Psoas muscle (tissue), 8 donors: Measurements from ENCODE around the gene PLXNB3. TPM values are rescaled to one million over a fixed set of nuclear protein-coding genes. Genes with fewer than 3 reads are reported as not detected.

ENCODE experiments used
- ATAC-seq, 4 donors: fragments of 200-7000 bp; cut with Tn5 transposase; one replicate each; pipeline ENCODE4 v1.9.1; 2020; ENCODE audit warnings: moderate library complexity in 3 of 4, mild to moderate bottlenecking in 2 of 4
- DNase-seq, 2 donors: peaks; one replicate each; pipeline ENCODE4 v3.0.0-alpha.2; 2020
- H3K27ac ChIP-seq: fragments of 200-600 bp; one replicate; pipeline ENCODE4 v1.8.0; 2022
- H3K27me3 ChIP-seq, 3 donors: fragments of 200-600 bp in 1 of 3; one replicate each; pipeline versions ENCODE4 v1.6.1 to v1.8.0; 2013 to 2022; ENCODE audit warnings: low read length in 2 of 3, mild to moderate bottlenecking in 2 of 3, moderate library complexity in 1 of 3; ENCODE audit not compliant: insufficient read depth in 3 of 3
- H3K36me3 ChIP-seq, 2 donors: fragments of 200-600 bp in 1 of 2; one replicate each; pipeline versions ENCODE4 v1.6.1 to v1.8.0; 2013 to 2022; ENCODE audit warnings: low read depth in 1 of 2, mild to moderate bottlenecking in 1 of 2, moderate library complexity in 1 of 2; ENCODE audit not compliant: insufficient read depth in 1 of 2
- H3K4me1 ChIP-seq: fragments of 200-600 bp; one replicate; pipeline ENCODE4 v1.8.0; 2022
- H3K4me3 ChIP-seq: fragments of 200-600 bp; one replicate; pipeline ENCODE4 v1.8.0; 2022; ENCODE audit warnings: mild to moderate bottlenecking
- H3K9me3 ChIP-seq: fragments of 200-600 bp; one replicate; pipeline ENCODE4 v1.8.0; 2022
- CTCF ChIP-seq: fragments of 200-600 bp; IDR thresholded peaks from one replicate; pipeline ENCODE4 v1.8.0; 2022; ENCODE audit warnings: antibody characterized with exemption
- WGBS, 3 donors: extraction: QIAGEN DNeasy Blood & Tissue Kit; methylation state at CpG; one replicate each; pipeline versions ENCODE4 v1.1.6 to v1.1.7; 2013; 5-methylcytosine and 5-hydroxymethylcytosine counted together
- intact Hi-C, 2 donors: fragments of 100-400 bp; cut with DNase I; formaldehyde crosslinking; loops; one replicate each; pipeline versions ENCODE4 v1.11.0 to v1.14.2; 2022
- polyA plus RNA-seq, 3 donors: library from polyadenylated mRNA; stranded (reverse); fragments of 200-250 nt; gene quantifications; one replicate each; pipeline ENCODE4 v1.2.3, GENCODE V29; 2013
- total RNA-seq, 4 donors: library from RNA; stranded (reverse); fragmentation: NEBNext Ultra II Directional in 2 of 4; extraction: Animal tissue kit (Norgen Biotek cat#: 25700) in 2 of 4; gene quantifications; one replicate each; pipeline versions ENCODE4 v1.2.1 to v1.2.4, GENCODE V29; 2021 to 2023
- donor health status: healthy with polysubstance abuse.
- donor health status: DM: no; HTN: no; CAD: no; lungs with moderate emphysema.
- donor health status: Bipolar disorder and iron deficiency.
- donor health status: healthy.
- donor health status: DM: yes; HTN: yes; CAD: no.
- donor health status: DM: no; HTN: no; CAD: no.
- donor health status: DM: no; HTN: no; CAD: no.
- donor health status: DM: yes; HTN: yes; CAD: no.

The PLXNB3 gene
- total and polyA plus RNA-seq, 7 donors: 0.13 to 1.5 (median 0.35) TPM

GRCh38 chrX:153719701-153720100, 44.3 kb upstream of the PLXNB3 start:
- WGBS, 3 donors: 77 to 94% (median 89%) methylated on average over 2 of the region's 2 CpGs
- Histone ChIP-seq H3K27ac (no peak overlapping the region), H3K9me3 (no peaks in the 10 kb centered on the region), H3K27me3 (no peaks in the 10 kb centered on the region), H3K4me1 (peaks cover 11% of the 10 kb centered on the region), H3K36me3 (peaks cover 3 to 53% of the 10 kb centered on the region in 2 donors), H3K4me3 (no peak overlapping the region)
- no peak for ATAC-seq
- DNase-seq: no peak
- TF ChIP-seq CTCF: no peak
- intact Hi-C loops: no loop called here

- DNase-seq: no peak
- Histone ChIP-seq H3K27me3 (peaks cover 0 to 4% (median 0%) of the 10 kb centered on the region in 3 donors), H3K4me1 (peaks cover 29% of the 10 kb centered on the region), H3K9me3 (no peaks in the 10 kb centered on the region), H3K36me3 (peaks cover 3 to 32% of the 10 kb centered on the region in 2 donors), H3K27ac (peak overlapping the region; percentile 85), H3K4me3 (peak overlapping the region; percentile 64)
- intact Hi-C loops: no loop called here
- TF ChIP-seq CTCF: no peak
- ATAC-seq: no peak
- 49 to 64% (median 56%) methylated on average over 10 to 12 of the region's 12 CpGs for whole genome bisulfite sequencing, 3 donors
Observed at GRCh38 chrX:153722704-153723350, 41.2 kb upstream of the PLXNB3 start.

- ATAC-seq (no peak), DNase-seq (peak in 1 of 2 donors; percentile 63)
- Histone ChIP-seq H3K4me1 (peaks cover 36% of the 10 kb centered on the region), H3K4me3 (peak overlapping the region; percentile 64), H3K36me3 (peaks cover 3 to 27% of the 10 kb centered on the region in 2 donors), H3K27ac (peak overlapping the region; percentile 85), H3K9me3 (no peaks in the 10 kb centered on the region), H3K27me3 (peaks cover 0 to 4% (median 0%) of the 10 kb centered on the region in 3 donors)
- intact Hi-C loops: no loop called here
- 1 to 27% (median 1%) methylated on average over 26 to 78 of the region's 78 CpGs for WGBS, 3 donors
- peak; percentile 7 for TF ChIP-seq CTCF
Observed at GRCh38 chrX:153723351-153724251, 40.4 kb upstream of the PLXNB3 start.

DNA sequence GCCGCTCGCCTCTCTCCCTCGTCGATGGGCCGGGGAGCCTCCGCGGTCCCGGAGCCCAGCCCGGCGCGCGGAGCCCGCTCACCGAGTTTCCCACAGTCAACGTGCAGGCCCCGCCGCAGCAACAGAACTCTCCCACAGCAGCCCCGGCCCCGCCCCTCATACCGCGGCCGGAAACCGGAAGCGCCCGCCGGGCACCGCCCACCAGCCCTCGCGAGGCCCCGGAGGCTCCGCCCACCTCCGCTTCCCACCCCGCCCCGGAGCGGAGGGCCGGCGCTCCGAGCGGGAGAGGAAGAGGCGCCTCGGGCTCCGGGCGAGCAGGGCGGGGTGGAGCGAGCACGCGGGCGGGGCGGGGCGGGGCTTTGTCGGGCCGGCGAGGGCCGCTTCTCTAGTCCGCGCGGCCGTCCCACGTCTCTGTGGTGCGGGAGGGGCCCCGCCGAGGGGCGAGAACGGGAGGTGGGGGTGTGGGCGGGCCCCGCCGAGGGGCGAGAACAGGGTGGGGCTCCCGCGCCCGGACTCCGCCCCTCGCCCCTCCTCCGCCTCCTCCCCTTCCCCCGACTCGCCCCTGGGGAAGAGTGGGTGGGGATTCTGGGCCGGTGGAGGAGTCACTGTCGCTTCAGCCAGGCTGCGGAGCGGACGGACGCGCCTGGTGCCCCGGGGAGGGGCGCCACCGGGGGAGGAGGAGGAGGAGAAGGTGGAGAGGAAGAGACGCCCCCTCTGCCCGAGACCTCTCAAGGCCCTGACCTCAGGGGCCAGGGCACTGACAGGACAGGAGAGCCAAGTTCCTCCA, 39.6 kb upstream of the PLXNB3 start, which contains the start of the genes ABCD1 and BCAP31:
Gene ABCD1, plus strand, starts transcription at position 605 of the 787 bp plus-strand sequence. CDS start 411 bp downstream, outside the sequence.
Gene BCAP31, minus strand, starts transcription at position 136 of the 787 bp plus-strand sequence. CDS start 1,143 bp downstream, outside the sequence.
- DNase-seq (peak; percentile 89 to 95), ATAC-seq (peak; percentile 80 to 88 (median 82))
- no peak for TF ChIP-seq CTCF
- H3K4me3 ChIP-seq: peak within 1 kb of the TSS; percentile 64
- H3K27ac ChIP-seq: peak within 1 kb of the TSS; percentile 85
- 1 to 20% methylated on average over 40 to 49 of the region's 88 CpGs; no CpG with 5 or more reads in 1 of the 3 donors for WGBS, 3 donors
- no peaks in the 10 kb centered on the region for H3K9me3 ChIP-seq
- peaks cover 0 to 4% (median 0%) of the 10 kb centered on the region in 3 donors for H3K27me3 ChIP-seq
- H3K36me3 ChIP-seq: peaks cover 3 to 24% of the 10 kb centered on the region in 2 donors
- peaks cover 40% of the 10 kb centered on the region for H3K4me1 ChIP-seq
- intact Hi-C loops: no loop called here
